Transverse colon (tissue), 4 donors: ENCODE data around the gene EHBP1.

Experiments used
- CTCF ChIP-seq, 5 experiments: fragments of 200-600 bp in 3 of 5; fragments of 450-650 bp in 2 of 5; sonication (generic) in 3 of 5; IDR thresholded peaks; 1 replicate in 2 of 5; 2 replicates in 3 of 5; pipeline ENCODE4 v1.5.1; 2016 to 2017; ENCODE audit warnings: antibody characterized with exemption in 5 of 5, inconsistent platforms in 3 of 5, mild to moderate bottlenecking in 2 of 5, moderate library complexity in 1 of 5
- POLR2AphosphoS5 ChIP-seq, 3 donors: sonication (generic); formaldehyde crosslinking; IDR thresholded peaks; one replicate each; pipeline ENCODE4 v1.6.1; 2016; ENCODE audit warnings: antibody characterized with exemption in 3 of 3

GRCh38 chr2:62662131-62662530 lies 43.4 kb upstream of the EHBP1 start:
- TF ChIP-seq CTCF (IDR thresholded peaks at IDR 0.05), result no peak
- no peak for TF ChIP-seq POLR2AphosphoS5 (IDR thresholded peaks at IDR 0.05)
